IPS DF 6.9 (cell line): ENCODE data around the gene NPNT.

Experiments
- DNase-seq: peaks from one replicate; pipeline ENCODE4 v3.0.0-alpha.2; 2013; ENCODE audit warnings: low read depth, low spot score
- H3K27ac ChIP-seq: one replicate; pipeline ENCODE4 v1.5.1; 2013; ENCODE audit warnings: low read length, control low read depth
- H3K27me3 ChIP-seq: 2 replicates; pipeline ENCODE4 v1.6.1; 2013; ENCODE audit warnings: mild to moderate bottlenecking, low read length; ENCODE audit not compliant: control insufficient read depth, insufficient read depth
- H3K36me3 ChIP-seq: 2 replicates; pipeline ENCODE4 v1.6.1; 2013; ENCODE audit warnings: low read length; ENCODE audit not compliant: control insufficient read depth, insufficient read depth
- H3K4me1 ChIP-seq: 2 replicates; pipeline ENCODE4 v1.6.1; 2013; ENCODE audit warnings: low read length; ENCODE audit not compliant: control insufficient read depth, insufficient read depth
- H3K4me3 ChIP-seq: 2 replicates; pipeline ENCODE4 v1.5.1; 2013; ENCODE audit warnings: mild to moderate bottlenecking, low read length
- H3K9me3 ChIP-seq: 2 replicates; pipeline ENCODE4 v1.6.1; 2013; ENCODE audit warnings: low read length, inconsistent platforms; ENCODE audit not compliant: control insufficient read depth, insufficient read depth
- WGBS: extraction: QIAGEN DNeasy Blood & Tissue Kit; methylation state at CpG from one replicate; pipeline ENCODE4 v1.1.7; 2013; ENCODE audit warnings: mixed read lengths, missing lambda C conversion rate; ENCODE audit not compliant: insufficient read length, insufficient coverage; 5-methylcytosine and 5-hydroxymethylcytosine counted together

NPNT gene

DNA sequence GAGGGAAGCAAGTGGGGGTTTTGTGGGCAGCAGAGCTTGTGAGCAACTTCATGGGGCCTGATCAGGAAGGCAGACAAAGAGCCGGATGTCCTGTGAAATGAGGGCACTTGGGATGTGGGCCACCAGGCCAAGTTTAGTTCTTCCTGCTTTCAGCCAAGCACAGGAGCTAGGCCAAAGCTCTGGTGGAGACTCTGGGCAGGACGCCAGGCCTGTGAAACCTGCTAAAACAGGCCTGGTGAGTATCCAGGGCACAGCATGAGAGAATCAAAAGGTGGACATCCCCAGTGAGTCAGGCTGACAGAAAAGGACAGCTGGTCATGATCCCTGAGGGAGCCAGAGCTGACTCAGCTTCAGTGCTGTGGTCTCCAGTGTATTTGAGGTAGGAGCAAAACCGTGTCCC is 95.7 kb downstream of the NPNT start:
- Histone ChIP-seq H3K4me3 (no peak overlapping the region), H3K27ac (no peak overlapping the region), H3K4me1 (0 out of 2 replicates have a peak, but pooled peaks cover 1% of the 10 kb centered on the region), H3K36me3 (no peaks in the 10 kb centered on the region), H3K27me3 (no peaks in the 10 kb centered on the region), H3K9me3 (no peaks in the 10 kb centered on the region)
- no peak for DNase-seq
- no CpG with 5 or more reads among the region's 3 CpGs for WGBS

DNA sequence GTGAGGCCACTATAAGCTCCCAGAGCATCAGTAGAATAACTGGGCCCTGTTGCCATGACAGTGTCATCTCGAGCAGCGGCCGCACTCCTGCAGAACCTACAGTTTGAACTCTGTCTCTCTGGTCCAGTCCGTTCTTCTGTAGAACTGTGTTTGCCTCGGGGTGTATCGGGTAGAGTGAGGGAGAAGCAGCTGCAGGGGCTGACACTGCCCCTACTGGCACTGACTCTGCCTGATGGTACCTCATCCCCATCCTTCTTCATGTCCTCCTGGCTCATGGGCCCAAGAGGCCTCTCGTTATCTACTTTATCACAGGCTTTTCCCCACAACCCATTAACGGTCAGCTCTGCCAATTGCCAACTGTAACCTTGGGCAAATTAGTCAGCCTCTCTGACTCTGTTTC is 96.5 kb downstream of the NPNT start:
- Histone ChIP-seq H3K4me3 (no peak overlapping the region), H3K27me3 (no peaks in the 10 kb centered on the region), H3K4me1 (0 out of 2 replicates have a peak, but pooled peaks cover 1% of the 10 kb centered on the region), H3K27ac (no peak overlapping the region), H3K9me3 (no peaks in the 10 kb centered on the region), H3K36me3 (no peaks in the 10 kb centered on the region)
- no CpG with 5 or more reads among the region's 8 CpGs for WGBS
- no peak for DNase-seq

DNA sequence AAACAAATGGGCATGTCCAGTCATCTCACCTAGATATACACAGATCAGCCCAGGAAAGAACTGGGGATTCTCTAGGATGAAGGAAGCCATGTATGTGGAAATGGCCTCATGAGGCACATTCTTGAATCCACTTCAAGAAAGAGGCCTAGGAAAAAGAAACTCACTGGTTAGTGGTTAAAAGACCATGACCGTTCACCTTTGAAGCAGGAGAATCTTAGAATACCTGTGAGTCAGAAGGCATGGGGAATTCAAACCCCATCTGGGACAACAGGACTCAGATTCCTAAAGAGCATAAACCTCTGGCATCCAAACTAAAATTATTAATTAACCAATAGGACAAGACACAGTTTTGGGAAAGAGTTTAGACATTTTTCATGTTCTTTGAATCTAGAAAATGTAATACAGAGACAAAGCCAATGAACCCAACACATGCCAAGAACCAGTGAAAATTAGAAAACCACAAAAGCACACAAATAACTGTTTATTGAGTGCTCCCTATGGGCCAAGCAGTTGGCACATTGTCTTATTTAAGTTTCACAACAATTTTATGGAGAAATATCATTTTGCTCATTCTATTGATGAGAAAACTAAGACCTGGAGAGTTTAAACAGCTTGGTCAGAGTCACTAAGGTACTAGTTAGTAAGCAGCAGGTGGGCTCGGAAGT is 97.5 kb downstream of the NPNT start:
- no peaks in the 10 kb centered on the region for H3K27me3 ChIP-seq
- WGBS, result no CpG with 5 or more reads among the region's 2 CpGs
- 0 out of 2 replicates have a peak, but pooled peaks cover 1% of the 10 kb centered on the region for H3K4me1 ChIP-seq
- no peaks in the 10 kb centered on the region for H3K36me3 ChIP-seq
- no peaks in the 10 kb centered on the region for H3K9me3 ChIP-seq
- H3K27ac ChIP-seq, result no peak overlapping the region
- H3K4me3 ChIP-seq, result no peak overlapping the region
- DNase-seq, result no peak

DNA sequence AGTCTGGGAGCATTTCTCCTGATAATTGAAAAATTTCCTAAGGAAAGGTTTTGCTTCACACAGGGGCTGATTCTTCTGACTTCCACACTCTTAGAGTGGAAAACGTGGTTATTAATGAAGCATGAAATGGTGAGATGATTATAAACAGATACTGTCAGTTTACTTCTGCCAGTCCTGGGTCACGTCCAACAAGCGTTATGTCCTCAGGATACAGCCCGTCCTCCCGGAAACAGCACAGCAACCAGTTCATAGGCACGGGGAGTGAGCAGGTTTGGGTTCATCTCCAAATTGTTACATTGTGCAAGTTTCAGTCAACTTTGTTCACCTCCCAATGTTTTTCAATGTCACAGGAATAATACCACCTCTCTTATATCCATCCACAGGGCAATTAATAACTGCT is 98.8 kb downstream of the NPNT start:
- no CpG with 5 or more reads among the region's 6 CpGs for WGBS
- no peaks in the 10 kb centered on the region for H3K27me3 ChIP-seq
- H3K4me3 ChIP-seq, result no peak overlapping the region
- no peak for DNase-seq
- H3K27ac ChIP-seq, result no peak overlapping the region
- peaks cover 4% of the 10 kb centered on the region; the same call in 1 of the 2 replicates for H3K4me1 ChIP-seq
- H3K9me3 ChIP-seq, result no peaks in the 10 kb centered on the region
- H3K36me3 ChIP-seq, result no peaks in the 10 kb centered on the region

DNA sequence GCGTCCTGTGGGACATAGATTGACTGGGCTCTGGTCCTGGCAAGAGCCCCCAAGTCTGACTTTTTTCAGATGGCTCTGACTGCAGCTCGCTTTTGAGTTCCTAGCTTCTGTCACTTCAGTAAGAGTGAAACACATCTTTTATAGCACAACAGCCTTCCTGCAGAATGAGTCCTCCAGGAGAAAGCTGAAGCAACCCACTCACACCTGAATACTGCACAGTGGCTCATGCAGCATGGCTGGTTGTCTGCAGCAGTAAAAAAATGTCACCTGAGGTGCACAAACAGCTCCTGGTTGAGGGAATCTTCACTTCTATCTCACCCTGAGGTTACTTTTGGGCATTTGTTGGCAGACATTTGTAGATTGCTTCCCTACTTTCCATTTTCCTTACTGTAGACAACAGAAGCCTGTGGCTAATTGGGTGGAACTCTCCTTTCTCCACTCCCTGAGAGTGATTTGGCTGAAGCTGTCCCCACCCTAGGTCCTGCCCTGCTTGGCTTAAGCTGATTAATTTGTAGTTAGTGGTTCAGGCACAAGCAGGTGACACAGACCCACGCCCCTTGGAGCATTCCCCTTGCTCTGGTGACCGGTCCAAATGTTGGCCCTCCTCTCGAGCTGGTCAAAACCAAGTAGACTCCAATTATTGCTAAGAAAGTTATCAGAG is 99.7 kb downstream of the NPNT start:
- Histone ChIP-seq H3K36me3 (no peaks in the 10 kb centered on the region), H3K4me3 (no peak overlapping the region), H3K4me1 (peaks cover 4% of the 10 kb centered on the region; the same call in 1 of the 2 replicates), H3K9me3 (no peaks in the 10 kb centered on the region), H3K27ac (no peak overlapping the region), H3K27me3 (no peaks in the 10 kb centered on the region)
- no peak for DNase-seq
- WGBS, result no CpG with 5 or more reads among the region's 5 CpGs

DNA sequence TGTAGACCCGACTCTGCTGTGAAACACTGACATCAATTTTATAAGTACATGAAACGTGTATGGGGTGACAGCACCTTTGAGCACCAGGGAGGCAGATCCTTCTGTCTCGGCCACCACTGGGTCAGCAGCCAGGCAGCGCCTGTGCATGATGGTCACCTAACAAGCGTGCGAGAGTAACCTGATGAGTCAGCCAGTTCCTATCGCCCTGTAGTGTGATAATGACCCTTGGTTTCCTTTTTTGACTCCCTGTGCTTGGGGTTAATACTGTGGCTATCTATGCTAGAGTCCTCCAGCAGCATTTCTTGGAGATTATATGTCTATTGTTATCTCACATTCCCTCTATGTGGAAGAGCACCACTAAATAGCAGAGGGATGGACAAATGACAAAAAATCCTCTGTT is 101.6 kb downstream of the NPNT start:
- DNase-seq, result no peak
- Histone ChIP-seq H3K27ac (no peak overlapping the region), H3K4me3 (no peak overlapping the region), H3K27me3 (no peaks in the 10 kb centered on the region), H3K36me3 (no peaks in the 10 kb centered on the region), H3K9me3 (no peaks in the 10 kb centered on the region), H3K4me1 (peaks cover 4% of the 10 kb centered on the region; the same call in 1 of the 2 replicates)
- no CpG with 5 or more reads among the region's 7 CpGs for WGBS

DNA sequence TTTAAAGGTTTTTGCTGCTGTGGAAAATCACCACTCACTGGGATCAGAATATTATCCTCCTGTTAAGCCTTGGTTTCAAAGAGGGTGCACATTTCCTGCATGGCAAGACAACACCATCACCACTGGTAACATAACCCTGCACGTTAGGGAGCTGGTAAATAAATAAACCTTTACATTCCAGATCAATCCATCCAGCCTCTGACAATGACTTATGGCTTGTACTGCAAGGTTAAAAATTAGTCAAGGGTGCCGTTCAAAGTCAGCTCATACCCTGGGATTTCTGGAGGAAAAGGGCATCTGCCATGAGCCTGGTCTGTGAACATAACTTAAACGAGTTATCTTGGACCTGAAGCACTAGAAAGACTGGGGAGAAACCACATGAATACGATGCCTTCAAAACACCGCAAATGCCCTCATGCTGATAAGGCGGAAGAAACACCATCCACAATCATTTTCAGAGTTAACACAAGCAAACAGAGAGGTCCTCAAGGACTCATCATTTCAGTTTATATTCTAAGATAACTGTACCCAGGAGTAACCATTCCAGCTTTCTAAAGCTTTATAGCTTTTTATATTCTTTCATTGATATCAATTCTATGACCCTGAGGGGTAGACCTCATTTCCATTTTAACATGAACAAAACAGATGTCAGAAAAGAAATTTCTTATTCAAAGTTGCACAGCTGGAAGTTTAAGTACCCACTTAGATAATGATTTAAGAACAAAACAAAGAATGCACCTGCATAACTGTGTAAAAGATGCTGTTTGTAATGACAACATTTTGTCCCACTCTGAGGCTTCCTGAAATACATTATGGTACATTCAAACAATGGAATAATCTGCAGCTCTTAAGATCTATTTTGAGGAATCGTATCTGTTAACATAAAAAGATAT is 103.1 kb downstream of the NPNT start:
- DNase-seq, result no peak
- peaks cover 3% of the 10 kb centered on the region; the same call in 1 of the 2 replicates for H3K4me1 ChIP-seq
- no CpG with 5 or more reads among the region's 7 CpGs for WGBS
- H3K9me3 ChIP-seq, result no peaks in the 10 kb centered on the region
- no peak overlapping the region for H3K4me3 ChIP-seq
- H3K36me3 ChIP-seq, result no peaks in the 10 kb centered on the region
- H3K27ac ChIP-seq, result no peak overlapping the region
- no peaks in the 10 kb centered on the region for H3K27me3 ChIP-seq

DNA sequence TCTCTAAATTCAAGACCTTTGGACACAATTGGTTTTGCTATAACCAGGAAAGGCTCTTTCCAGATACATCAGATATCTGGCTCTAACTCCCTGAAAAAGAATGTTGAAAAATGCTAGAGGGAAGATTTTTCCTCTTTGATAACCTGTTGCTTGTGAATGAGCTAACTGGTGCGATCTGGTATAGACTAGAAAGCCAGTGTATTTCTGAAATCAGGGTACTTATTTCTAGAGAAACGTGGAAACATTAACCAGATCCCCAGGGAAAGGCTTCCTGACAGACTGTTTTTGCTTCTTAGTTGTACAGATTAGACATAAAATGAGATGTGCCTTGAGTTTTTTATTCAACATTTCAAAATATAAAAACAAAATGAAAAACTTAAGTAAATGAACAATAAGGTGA is 107.7 kb downstream of the NPNT start:
- H3K27ac ChIP-seq, result no peak overlapping the region
- no peak for DNase-seq
- H3K27me3 ChIP-seq, result no peaks in the 10 kb centered on the region
- no CpG with 5 or more reads among the region's 2 CpGs for WGBS
- H3K4me1 ChIP-seq, result peaks cover 2% of the 10 kb centered on the region; the same call in 1 of the 2 replicates
- no peaks in the 10 kb centered on the region for H3K9me3 ChIP-seq
- H3K36me3 ChIP-seq, result no peaks in the 10 kb centered on the region
- no peak overlapping the region for H3K4me3 ChIP-seq

DNA sequence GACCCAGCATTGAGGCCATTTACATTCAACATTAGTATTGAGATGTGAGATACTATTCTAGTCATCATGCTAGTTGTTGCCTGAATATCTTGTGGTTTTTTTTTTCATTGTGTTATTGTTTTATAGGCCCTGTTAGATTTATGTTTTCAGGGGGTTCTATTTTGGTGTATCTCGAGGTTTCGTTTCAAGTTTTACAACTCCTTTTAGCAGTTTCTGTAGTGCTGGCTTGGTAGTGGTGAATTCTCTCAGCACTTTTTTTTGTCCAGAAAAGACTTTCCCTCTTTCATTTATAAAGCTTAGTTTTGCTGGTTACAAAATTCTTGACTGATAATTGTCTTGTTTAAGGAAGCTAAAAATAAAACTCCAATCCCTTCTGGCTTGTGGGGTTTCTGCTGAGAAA is 115.5 kb downstream of the NPNT start:
- Histone ChIP-seq H3K4me1 (no peaks in the 10 kb centered on the region), H3K27me3 (no peaks in the 10 kb centered on the region), H3K27ac (no peak overlapping the region), H3K4me3 (no peak overlapping the region), H3K36me3 (no peaks in the 10 kb centered on the region), H3K9me3 (no peaks in the 10 kb centered on the region)
- DNase-seq, result no peak
- WGBS, result no CpG with 5 or more reads among the region's 2 CpGs

DNA sequence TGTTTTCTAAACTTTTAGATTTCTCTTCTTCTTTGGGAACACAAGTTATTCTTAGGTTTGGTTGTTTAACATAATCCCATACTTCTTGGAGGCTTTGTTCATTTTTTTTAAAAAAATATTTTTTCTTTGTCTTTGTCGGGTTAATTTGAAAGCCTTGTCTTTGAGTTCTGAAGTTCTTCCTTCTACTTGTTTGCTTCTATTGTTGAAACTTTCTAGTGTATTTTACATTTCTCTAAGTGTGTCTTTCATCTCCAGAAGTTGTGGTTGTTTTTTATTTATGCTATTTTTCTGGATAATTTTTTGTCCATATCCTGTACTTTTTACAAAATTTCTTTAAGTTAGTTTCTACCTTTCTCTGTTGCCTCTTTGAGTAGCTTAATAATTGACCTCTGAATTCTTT is 116.1 kb downstream of the NPNT start:
- Histone ChIP-seq H3K27ac (no peak overlapping the region), H3K36me3 (no peaks in the 10 kb centered on the region), H3K9me3 (no peaks in the 10 kb centered on the region), H3K27me3 (no peaks in the 10 kb centered on the region), H3K4me3 (no peak overlapping the region), H3K4me1 (no peaks in the 10 kb centered on the region)
- DNase-seq, result no peak
- WGBS, result no CpG with 5 or more reads among the region's 1 CpG
